ENCODE measurements around the gene PM20D1.

PM20D1 gene

GRCh38 chr1:205800427-205800826, 49.5 kb downstream of the PM20D1 start:
- Histone ChIP-seq H3K36me3 (ENCODE audit: low read depth) (peaks cover 11% of the 10 kb centered on the region), H3K4me3 (ENCODE audit: severe bottlenecking) (no peak overlapping the region), H3K27ac (ENCODE audit: poor library complexity, severe bottlenecking) (no peak overlapping the region), H3K27me3 (ENCODE audit: insufficient read depth, poor library complexity, severe bottlenecking) (no peaks in the 10 kb centered on the region), H3K4me1 (ENCODE audit: insufficient read depth, poor library complexity, severe bottlenecking) (peaks cover 1% of the 10 kb centered on the region), H3K9me3 (ENCODE audit: severe bottlenecking) (no peaks in the 10 kb centered on the region)
- DNase-seq (ENCODE audit: low spot score) (no peak), ATAC-seq (ENCODE audit: low read depth) (no peak)
- TF ChIP-seq, protein P1, sequence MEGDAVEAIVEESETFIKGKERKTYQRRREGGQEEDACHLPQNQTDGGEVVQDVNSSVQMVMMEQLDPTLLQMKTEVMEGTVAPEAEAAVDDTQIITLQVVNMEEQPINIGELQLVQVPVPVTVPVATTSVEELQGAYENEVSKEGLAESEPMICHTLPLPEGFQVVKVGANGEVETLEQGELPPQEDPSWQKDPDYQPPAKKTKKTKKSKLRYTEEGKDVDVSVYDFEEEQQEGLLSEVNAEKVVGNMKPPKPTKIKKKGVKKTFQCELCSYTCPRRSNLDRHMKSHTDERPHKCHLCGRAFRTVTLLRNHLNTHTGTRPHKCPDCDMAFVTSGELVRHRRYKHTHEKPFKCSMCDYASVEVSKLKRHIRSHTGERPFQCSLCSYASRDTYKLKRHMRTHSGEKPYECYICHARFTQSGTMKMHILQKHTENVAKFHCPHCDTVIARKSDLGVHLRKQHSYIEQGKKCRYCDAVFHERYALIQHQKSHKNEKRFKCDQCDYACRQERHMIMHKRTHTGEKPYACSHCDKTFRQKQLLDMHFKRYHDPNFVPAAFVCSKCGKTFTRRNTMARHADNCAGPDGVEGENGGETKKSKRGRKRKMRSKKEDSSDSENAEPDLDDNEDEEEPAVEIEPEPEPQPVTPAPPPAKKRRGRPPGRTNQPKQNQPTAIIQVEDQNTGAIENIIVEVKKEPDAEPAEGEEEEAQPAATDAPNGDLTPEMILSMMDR (IDR thresholded peaks at IDR 0.05; ENCODE audit: poor library complexity, severe bottlenecking) = no peak

DNA sequence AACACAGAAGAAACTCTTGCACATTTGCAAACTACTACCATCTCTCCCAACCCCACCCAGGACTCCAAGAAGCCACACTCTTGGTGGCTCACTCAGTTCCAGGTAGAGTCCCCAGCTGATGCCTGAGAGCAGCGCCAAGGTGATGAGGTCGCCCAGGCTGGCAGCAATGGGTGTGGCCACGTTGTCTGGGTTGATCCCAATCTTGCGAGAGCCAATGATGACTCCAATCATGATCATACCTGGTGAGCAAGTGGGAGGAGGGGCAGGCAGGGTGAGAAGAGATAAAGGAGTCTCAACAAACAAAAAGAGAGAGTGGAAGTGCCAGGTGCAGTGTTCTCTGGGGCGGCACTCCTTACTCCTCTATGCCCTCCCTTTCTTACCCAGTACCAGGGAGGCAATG, 51.4 kb downstream of the PM20D1 start:
- no peaks in the 10 kb centered on the region for H3K9me3 ChIP-seq (ENCODE audit: severe bottlenecking)
- ATAC-seq (ENCODE audit: low read depth) (peak; percentile 71), DNase-seq (ENCODE audit: low spot score) (no peak)
- TF ChIP-seq, protein P1 (IDR thresholded peaks at IDR 0.05; ENCODE audit: poor library complexity, severe bottlenecking) = no peak
- H3K4me3 ChIP-seq (ENCODE audit: severe bottlenecking) = no peak overlapping the region
- H3K36me3 ChIP-seq (ENCODE audit: low read depth) = peaks cover 18% of the 10 kb centered on the region
- no peaks in the 10 kb centered on the region for H3K27me3 ChIP-seq (ENCODE audit: insufficient read depth, poor library complexity, severe bottlenecking)
- H3K4me1 ChIP-seq (ENCODE audit: insufficient read depth, poor library complexity, severe bottlenecking) = no peaks in the 10 kb centered on the region
- no peak overlapping the region for H3K27ac ChIP-seq (ENCODE audit: poor library complexity, severe bottlenecking)

DNA sequence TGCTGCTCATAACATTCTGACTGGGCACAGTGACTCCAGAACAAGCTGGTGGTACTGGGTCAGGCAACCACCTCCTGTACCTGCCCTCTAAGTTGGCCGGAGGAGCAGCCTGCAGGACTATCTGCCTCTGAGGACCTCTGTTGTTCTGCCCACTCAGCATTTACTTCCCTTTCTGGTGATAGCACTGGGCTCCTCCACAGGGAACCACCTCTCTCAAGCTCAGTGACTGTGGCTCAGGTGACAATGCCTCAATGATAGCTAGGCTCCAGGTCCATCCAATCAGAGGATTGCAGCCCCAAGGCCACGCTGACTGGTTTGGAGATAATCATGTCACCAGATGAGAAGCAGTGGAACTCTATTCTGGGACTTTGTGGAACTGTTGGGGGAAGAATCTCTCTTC, 52.8 kb downstream of the PM20D1 start:
- no peaks in the 10 kb centered on the region for H3K27me3 ChIP-seq (ENCODE audit: insufficient read depth, poor library complexity, severe bottlenecking)
- H3K9me3 ChIP-seq (ENCODE audit: severe bottlenecking) = no peaks in the 10 kb centered on the region
- H3K27ac ChIP-seq (ENCODE audit: poor library complexity, severe bottlenecking) = no peak overlapping the region
- peaks cover 20% of the 10 kb centered on the region for H3K36me3 ChIP-seq (ENCODE audit: low read depth)
- H3K4me3 ChIP-seq (ENCODE audit: severe bottlenecking) = no peak overlapping the region
- TF ChIP-seq, protein P1 (IDR thresholded peaks at IDR 0.05; ENCODE audit: poor library complexity, severe bottlenecking) = no peak
- ATAC-seq (ENCODE audit: low read depth) (no peak), DNase-seq (ENCODE audit: low spot score) (no peak)
- H3K4me1 ChIP-seq (ENCODE audit: insufficient read depth, poor library complexity, severe bottlenecking) = no peaks in the 10 kb centered on the region

DNA sequence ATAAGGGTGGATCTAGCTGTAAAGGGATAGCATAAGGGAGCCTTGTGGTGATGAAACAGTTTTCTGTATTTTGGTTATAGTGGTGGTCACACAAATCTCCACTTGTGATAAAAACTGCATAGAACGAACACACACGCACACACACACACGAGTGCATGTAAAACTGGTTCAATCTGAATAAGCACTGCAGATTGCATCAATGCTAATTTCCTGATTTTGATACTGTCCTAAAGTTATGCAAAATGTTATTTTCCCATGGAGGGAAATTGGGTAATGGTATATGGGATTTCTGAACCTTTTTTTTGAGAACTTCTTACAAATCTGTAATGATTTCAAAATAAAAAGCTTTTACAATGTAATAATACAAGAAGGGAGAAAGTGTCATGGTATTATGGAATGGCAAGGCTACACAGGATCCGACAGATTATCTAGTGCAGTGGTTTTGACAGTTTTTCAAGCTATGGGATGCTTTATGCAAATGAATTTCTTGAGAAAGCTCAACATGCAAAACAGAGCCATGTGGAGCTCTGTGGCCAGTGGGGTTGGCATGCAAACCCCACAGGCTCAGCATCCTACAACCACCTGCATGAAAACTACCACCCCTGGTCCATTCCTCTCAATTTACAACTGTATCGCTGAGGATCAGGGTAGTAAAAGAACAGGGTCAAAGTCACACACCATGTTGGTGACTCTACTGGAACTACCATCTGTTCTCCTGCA, 55.8 kb downstream of the PM20D1 start:
- TF ChIP-seq, protein P1 (IDR thresholded peaks at IDR 0.05; ENCODE audit: poor library complexity, severe bottlenecking) = no peak
- ATAC-seq (ENCODE audit: low read depth) = no peak
- no peak overlapping the region for H3K27ac ChIP-seq (ENCODE audit: poor library complexity, severe bottlenecking)
- no peaks in the 10 kb centered on the region for H3K4me1 ChIP-seq (ENCODE audit: insufficient read depth, poor library complexity, severe bottlenecking)
- no peaks in the 10 kb centered on the region for H3K27me3 ChIP-seq (ENCODE audit: insufficient read depth, poor library complexity, severe bottlenecking)
- DNase-seq (ENCODE audit: low spot score) = no peak
- peaks cover 26% of the 10 kb centered on the region for H3K36me3 ChIP-seq (ENCODE audit: low read depth)
- no peaks in the 10 kb centered on the region for H3K9me3 ChIP-seq (ENCODE audit: severe bottlenecking)
- no peak overlapping the region for H3K4me3 ChIP-seq (ENCODE audit: severe bottlenecking)

DNA sequence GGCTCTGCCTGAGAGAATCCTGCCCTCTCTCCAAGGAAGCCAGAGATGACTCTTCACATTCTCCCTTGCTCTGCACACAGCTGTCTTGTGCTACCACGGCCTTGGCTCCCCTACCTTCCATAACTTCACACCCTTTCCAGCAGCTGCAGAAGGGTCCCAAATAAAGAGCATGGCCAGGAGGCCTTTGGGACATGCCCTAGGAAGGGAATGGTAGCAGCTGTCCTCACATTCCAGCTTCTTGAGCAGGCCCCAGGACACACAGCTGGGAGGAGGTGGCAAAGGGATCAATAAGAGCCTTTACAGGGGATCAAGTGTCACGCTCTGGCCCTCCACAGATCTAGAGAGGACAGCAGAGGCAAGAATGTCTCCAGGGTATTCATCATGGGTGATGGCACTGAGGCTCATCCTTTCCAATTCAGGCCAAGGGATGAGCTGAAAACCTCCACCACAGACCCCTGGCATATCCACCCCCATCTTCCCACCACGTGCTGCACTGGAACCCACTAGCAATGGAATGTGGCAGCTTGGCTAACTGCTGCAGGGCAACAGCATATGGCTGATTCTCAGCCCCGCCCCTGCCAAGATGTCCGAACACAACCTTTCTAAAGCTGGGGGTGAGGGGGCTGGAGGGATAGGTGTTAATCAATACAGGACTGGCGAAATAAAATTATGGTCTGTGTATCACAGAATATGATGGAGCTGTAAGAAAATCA, 56.8 kb downstream of the PM20D1 start:
- no peak for ATAC-seq (ENCODE audit: low read depth)
- H3K4me3 ChIP-seq (ENCODE audit: severe bottlenecking) = no peak overlapping the region
- H3K36me3 ChIP-seq (ENCODE audit: low read depth) = peaks cover 22% of the 10 kb centered on the region
- TF ChIP-seq, protein P1 (IDR thresholded peaks at IDR 0.05; ENCODE audit: poor library complexity, severe bottlenecking) = no peak
- H3K27me3 ChIP-seq (ENCODE audit: insufficient read depth, poor library complexity, severe bottlenecking) = no peaks in the 10 kb centered on the region
- H3K4me1 ChIP-seq (ENCODE audit: insufficient read depth, poor library complexity, severe bottlenecking) = no peaks in the 10 kb centered on the region
- no peaks in the 10 kb centered on the region for H3K9me3 ChIP-seq (ENCODE audit: severe bottlenecking)
- no peak for DNase-seq (ENCODE audit: low spot score)
- H3K27ac ChIP-seq (ENCODE audit: poor library complexity, severe bottlenecking) = no peak overlapping the region
